Heart right ventricle (tissue), 16 donors: Measurements from ENCODE around the gene ELK3. TPM values are rescaled to one million over a fixed set of nuclear protein-coding genes. Genes with fewer than 3 reads are reported as not detected.

Experiments
- ATAC-seq, 8 donors: fragments of 200-7000 bp; cut with Tn5 transposase; one replicate each; pipeline ENCODE4 v1.9.1; 2020; ENCODE audit warnings: mild to moderate bottlenecking in 8 of 8, moderate library complexity in 8 of 8, moderate number of reproducible peaks in 1 of 8
- DNase-seq, 2 donors: peaks; one replicate each; pipeline ENCODE4 v3.0.0-alpha.2; 2020
- H3K27ac ChIP-seq, 10 donors: fragments of 200-600 bp; sonication (generic) in 2 of 10; one replicate each; pipeline versions ENCODE4 v1.5.0 to v1.8.0; 2020 to 2022; ENCODE audit warnings: mild to moderate bottlenecking in 3 of 10
- H3K27me3 ChIP-seq, 7 donors: fragments of 200-600 bp; one replicate each; pipeline ENCODE4 v1.8.0; 2021 to 2022; ENCODE audit warnings: mild to moderate bottlenecking in 2 of 7
- H3K36me3 ChIP-seq, 9 donors: fragments of 200-600 bp; sonication (generic) in 1 of 9; one replicate each; pipeline versions ENCODE4 v1.5.0 to v1.8.0; 2020 to 2022; ENCODE audit warnings: mild to moderate bottlenecking in 2 of 9
- H3K4me1 ChIP-seq, 9 donors: fragments of 200-600 bp; sonication (generic) in 1 of 9; one replicate each; pipeline versions ENCODE4 v1.5.0 to v1.8.0; 2020 to 2022; ENCODE audit warnings: mild to moderate bottlenecking in 4 of 9
- H3K4me3 ChIP-seq, 10 donors: fragments of 200-600 bp; sonication (generic) in 2 of 10; one replicate each; pipeline versions ENCODE4 v1.5.0 to v1.8.0; 2020 to 2022; ENCODE audit warnings: mild to moderate bottlenecking in 7 of 10, moderate library complexity in 2 of 10
- H3K9me3 ChIP-seq, 11 donors: fragments of 200-600 bp in 10 of 11; sonication (generic) in 2 of 11; one replicate each; pipeline versions ENCODE4 v1.5.0 to v1.8.0; 2013 to 2022; ENCODE audit warnings: mild to moderate bottlenecking in 2 of 11, control low read depth in 1 of 11, moderate library complexity in 1 of 11
- CTCF ChIP-seq, 9 donors: fragments of 200-600 bp; sonication (generic) in 2 of 9; IDR thresholded peaks; one replicate each; pipeline versions ENCODE4 v1.5.0 to v1.8.0; 2021 to 2022; ENCODE audit warnings: antibody characterized with exemption in 9 of 9, mild to moderate bottlenecking in 5 of 9, moderate library complexity in 1 of 9
- WGBS, 2 donors: extraction: QIAGEN DNeasy Blood & Tissue Kit; methylation state at CpG; one replicate each; pipeline ENCODE4 v1.1.7; 2013; ENCODE audit warnings: inconsistent platforms in 1 of 2; 5-methylcytosine and 5-hydroxymethylcytosine counted together
- intact Hi-C, 10 donors: fragments of 100-400 bp; cut with DNase I; formaldehyde crosslinking; loops; one replicate each; pipeline versions ENCODE4 v1.11.1 to v1.14.2; 2022
- polyA plus RNA-seq, 2 donors: library from polyadenylated mRNA; stranded (reverse); fragments of 200-250 nt; gene quantifications; one replicate each; pipeline ENCODE4 v1.2.3, GENCODE V29; 2013
- total RNA-seq, 10 donors: library from RNA; stranded (reverse); fragmentation: NEBNext Ultra II Directional in 3 of 10; extraction: Animal tissue kit (Norgen Biotek cat#: 25700) in 3 of 10; gene quantifications; one replicate each; pipeline versions ENCODE4 v1.2.1 to v1.2.4, GENCODE V29; 2021 to 2023
- donor health status: Arrhythmogenic right ventricular cardiomyopathy.
- donor health status: ischemic (EF 13 %, LVEDD 7.1; RV severe dilation, severe dysfunction).
- donor health status: healthy with polysubstance abuse.
- donor health status: DM: no; HTN: yes; CAD: no.
- donor health status: DM: no; HTN: no; CAD: no.
- donor health status: ischemic (EF 25% LVEDD 6.9; RV normal size, moderate dysfunction).
- donor health status: ischemic (EF 25% LVEDD 5.7; RV mildly dilated, moderate dysfunction).
- donor health status: healthy.
- donor health status: DM: yes; HTN: yes; CAD: no.
- donor health status: Ischemic cardiomyopathy.
- donor health status: ischemic (EF 35%, LVEDD 5.7; RV mildly dilated, moderate dysfunction).
- donor health status: nonischemic (EF 11% LVEDD 7.7; RV severe dilation, severe dysfunction).
- donor health status: DM: yes; HTN: yes; CAD: no.
- donor health status: PGD.
- donor health status: ischemic (EF 29% LVEDD 5.4; RV normal size, mild dysfunction).
- donor health status: nonischemic (EF 23%, LVEDD 6.1; RV moderate dilation, normal function).

The ELK3 gene
- total and polyA plus RNA-seq, 12 donors: 6.6 to 33.0 (median 21.4) TPM

- no peak for TF ChIP-seq CTCF (IDR thresholded peaks at IDR 0.05)
- intact Hi-C loops: loop anchor here in 2 of 10 donors (10.0 kb wide), 2 partner anchors 93 to 203 kb away; no protein-coding TSS in a partner anchor
Measured at GRCh38 chr12:96301732-96302131, 107.6 kb downstream of the ELK3 start.

GRCh38 chr12:96302687-96303310 is 108.6 kb downstream of the ELK3 start:
- ATAC-seq: no peak
- no peak for TF ChIP-seq CTCF (IDR thresholded peaks at IDR 0.05)
- no peak for DNase-seq
- Histone ChIP-seq H3K36me3 (peaks cover 0 to 43% (median 15%) of the 10 kb centered on the region in 9 donors), H3K4me3 (no peak overlapping the region), H3K9me3 (no peaks in the 10 kb centered on the region), H3K27ac (no peak overlapping the region), H3K4me1 (peaks cover 0 to 13% (median 6%) of the 10 kb centered on the region in 9 donors), H3K27me3 (no peaks in the 10 kb centered on the region)
- WGBS, 2 donors: 82 to 91% methylated on average over 2 of the region's 2 CpGs
- intact Hi-C loops: loop anchor here in 2 of 10 donors (10.0 kb wide), 2 partner anchors 92 to 202 kb away; no protein-coding TSS in a partner anchor

More at GRCh38 chr12:96301732-96302131, 107.6 kb downstream of the ELK3 start:
- H3K4me1 ChIP-seq: peaks cover 0 to 13% (median 6%) of the 10 kb centered on the region in 9 donors
- peaks cover 0 to 54% (median 15%) of the 10 kb centered on the region in 9 donors for H3K36me3 ChIP-seq
- no peaks in the 10 kb centered on the region for H3K27me3 ChIP-seq
- no peak for DNase-seq
- WGBS, 2 donors: 95 to 96% methylated on average over 4 of the region's 4 CpGs
- no peak for ATAC-seq
- no peak overlapping the region for H3K4me3 ChIP-seq
- no peak overlapping the region for H3K27ac ChIP-seq
- no peaks in the 10 kb centered on the region for H3K9me3 ChIP-seq

- peak in 6 of 8 donors; percentile 38 to 67 (median 58) for ATAC-seq
- intact Hi-C loops: loop anchor here in 2 of 10 donors (10.0 kb wide), 2 partner anchors 91 to 201 kb away; no protein-coding TSS in a partner anchor
Measured at GRCh38 chr12:96303653-96304052, 109.5 kb downstream of the ELK3 start.

GRCh38 chr12:96305665-96306064 is 111.5 kb downstream of the ELK3 start:
- Histone ChIP-seq H3K27me3 (no peaks in the 10 kb centered on the region), H3K36me3 (peaks cover 0 to 29% (median 6%) of the 10 kb centered on the region in 9 donors), H3K27ac (no peak overlapping the region), H3K4me1 (peaks cover 0 to 13% (median 6%) of the 10 kb centered on the region in 9 donors), H3K9me3 (no peaks in the 10 kb centered on the region), H3K4me3 (no peak overlapping the region)
- intact Hi-C loops: loop anchor here in 5 of 10 donors (5.0 to 10.0 kb wide), 4 partner anchors 72 to 199 kb away; no protein-coding TSS in a partner anchor
- no peak for TF ChIP-seq CTCF (IDR thresholded peaks at IDR 0.05)
- no peak for DNase-seq
- no peak for ATAC-seq
- 93 to 96% methylated on average over 3 of the region's 3 CpGs for WGBS, 2 donors

More at GRCh38 chr12:96303653-96304052, 109.5 kb downstream of the ELK3 start:
- Histone ChIP-seq H3K4me1 (peaks cover 0 to 13% (median 6%) of the 10 kb centered on the region in 9 donors), H3K36me3 (peaks cover 0 to 35% (median 10%) of the 10 kb centered on the region in 9 donors), H3K27me3 (no peaks in the 10 kb centered on the region), H3K9me3 (no peaks in the 10 kb centered on the region), H3K4me3 (no peak overlapping the region), H3K27ac (no peak overlapping the region)
- DNase-seq: no peak
- peak in 3 of 9 donors; percentile 18 to 44 (median 29) for TF ChIP-seq CTCF (IDR thresholded peaks at IDR 0.05)
